ENCODE measurements around the gene MEX3C.
A peak's percentile ranks its signal among the peaks of the same experiment; 100 is the strongest.

MEX3C gene

DNA sequence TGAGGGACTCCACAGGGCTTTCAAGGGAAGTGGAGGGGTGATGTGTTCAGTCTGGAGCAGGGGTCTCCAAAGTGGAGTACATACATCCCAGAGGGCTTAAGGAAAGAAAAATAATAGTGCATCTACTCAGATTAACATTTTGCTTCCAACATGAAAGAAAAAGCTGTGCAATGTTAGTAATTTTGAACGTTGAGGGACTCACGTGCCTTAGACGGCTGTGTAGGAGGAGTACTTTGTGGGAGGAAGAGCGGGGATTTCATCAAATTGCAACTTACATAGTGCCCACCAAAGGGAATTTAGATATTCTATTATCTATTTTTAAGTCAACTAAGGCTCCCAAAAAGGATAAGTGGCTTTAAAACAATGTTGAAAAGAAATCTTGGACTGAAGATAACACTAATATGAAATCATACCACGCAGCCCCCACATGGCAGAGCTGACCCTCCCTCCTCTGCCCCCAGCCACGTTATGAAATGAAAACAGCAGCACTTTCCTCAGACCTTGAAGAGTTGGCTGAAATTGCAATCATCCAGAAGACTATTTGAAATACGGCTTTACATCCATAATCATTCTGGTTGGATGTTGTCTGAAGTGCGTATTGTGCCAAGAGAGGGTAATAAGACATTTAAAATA is 42.9 kb downstream of the MEX3C start:
- DNase-seq (ENCODE audit: low read depth in 2 of 2, low spot score in 1 of 2): no peak

DNA sequence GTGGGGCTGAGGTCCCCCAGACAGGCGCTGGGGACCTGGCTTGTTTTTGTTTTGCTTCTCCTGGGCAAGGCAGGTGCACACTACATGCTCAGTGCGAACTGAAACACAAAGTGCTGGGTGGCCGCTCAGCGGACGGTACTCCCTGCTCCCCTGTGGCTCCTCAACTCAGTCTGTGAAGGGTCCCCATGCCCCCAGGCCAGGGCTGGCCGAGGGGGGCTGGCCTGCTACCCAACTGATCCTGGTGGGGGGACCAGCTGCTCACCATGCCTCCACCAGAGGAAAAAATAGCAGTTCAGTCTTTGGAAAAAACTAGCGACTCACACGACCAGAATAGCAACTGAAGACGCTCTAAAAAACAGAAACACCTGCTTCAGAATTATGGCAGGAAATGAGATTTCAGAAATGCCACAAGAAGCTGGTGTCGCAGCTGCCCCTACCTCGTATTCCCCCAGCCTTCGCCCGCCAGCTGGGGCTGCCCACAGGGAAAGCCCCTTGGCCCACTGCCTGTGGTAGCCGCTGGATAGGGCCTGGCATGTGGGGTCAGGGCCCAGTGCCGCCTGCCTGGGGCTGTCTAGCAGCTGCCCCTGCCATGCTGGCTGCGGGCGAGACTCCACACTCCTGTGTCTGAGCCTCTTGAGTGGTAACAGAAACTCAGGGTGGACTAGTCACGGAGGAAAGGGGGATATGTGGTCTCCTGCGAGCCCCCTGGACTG is 43.7 kb downstream of the MEX3C start:
- peak; percentile 11 to 35 for DNase-seq (ENCODE audit: low read depth in 2 of 2, low spot score in 1 of 2)

DNA sequence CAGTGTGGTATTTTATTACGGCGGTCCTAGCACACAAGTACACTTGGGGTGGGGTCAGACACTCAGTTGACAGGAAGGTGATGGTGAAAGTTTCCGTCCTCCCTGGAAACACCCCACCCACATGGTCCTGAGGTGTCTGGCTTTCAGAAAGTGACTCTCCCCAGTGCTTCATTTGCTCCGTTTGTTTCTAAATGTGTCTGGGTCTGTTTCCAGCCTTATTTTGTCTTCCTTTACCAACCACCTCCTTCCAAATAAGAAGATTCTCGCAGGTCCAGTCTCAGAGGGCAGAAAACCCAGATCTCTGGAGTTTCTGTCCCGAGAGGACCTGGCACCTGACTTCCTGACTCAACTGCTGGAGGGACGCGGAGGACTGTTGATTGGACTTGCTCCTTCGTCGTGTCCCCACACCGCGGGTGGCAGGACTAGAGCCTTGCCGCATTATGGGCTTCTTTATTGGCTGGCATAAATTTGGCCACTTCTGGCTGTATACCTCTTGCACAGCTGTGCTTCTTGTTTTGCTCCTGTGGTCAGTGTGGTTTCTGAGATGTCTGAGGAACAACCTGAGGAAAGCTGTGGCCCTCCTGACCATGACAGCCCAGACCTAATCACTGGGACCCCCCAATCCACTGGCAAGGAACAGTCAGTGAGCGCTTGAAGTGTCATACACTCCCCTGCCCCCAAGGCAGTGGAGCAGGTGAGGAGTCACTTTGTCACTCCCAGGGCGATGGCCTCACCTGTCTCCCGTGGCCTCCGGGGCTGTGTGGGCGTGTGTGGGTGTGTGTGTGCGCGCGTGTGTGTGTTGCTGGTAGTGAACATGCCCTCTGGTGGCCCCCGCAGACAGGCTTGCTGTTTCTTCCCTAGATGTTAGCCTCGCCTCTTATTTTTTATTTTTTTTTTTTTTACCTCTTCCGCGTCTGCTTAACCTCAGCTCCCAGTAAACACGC is 45.6 kb downstream of the MEX3C start:
- peak; percentile 69 to 77 for DNase-seq (ENCODE audit: low read depth in 2 of 2, low spot score in 1 of 2)

DNA sequence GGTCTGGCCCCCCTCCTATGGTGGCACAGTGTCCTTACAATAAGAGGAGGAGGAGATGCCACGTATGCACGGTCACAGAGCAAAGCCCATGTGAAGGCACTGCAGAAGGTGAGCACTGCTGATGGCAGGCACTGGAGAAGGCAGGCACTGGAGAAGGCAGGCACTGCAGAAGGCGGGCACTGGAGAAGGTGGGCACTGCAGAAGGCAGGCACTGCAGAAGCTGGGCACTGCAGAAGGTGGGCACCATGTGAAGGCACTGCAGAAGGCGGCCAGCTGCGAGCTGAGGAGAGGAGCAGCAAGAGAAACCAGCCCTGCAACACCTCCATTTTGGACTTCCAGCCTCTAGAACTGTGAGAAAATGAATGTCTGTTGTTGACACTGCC is 46.3 kb downstream of the MEX3C start:
- no peak for DNase-seq (ENCODE audit: low read depth in 2 of 2, low spot score in 1 of 2)

DNA sequence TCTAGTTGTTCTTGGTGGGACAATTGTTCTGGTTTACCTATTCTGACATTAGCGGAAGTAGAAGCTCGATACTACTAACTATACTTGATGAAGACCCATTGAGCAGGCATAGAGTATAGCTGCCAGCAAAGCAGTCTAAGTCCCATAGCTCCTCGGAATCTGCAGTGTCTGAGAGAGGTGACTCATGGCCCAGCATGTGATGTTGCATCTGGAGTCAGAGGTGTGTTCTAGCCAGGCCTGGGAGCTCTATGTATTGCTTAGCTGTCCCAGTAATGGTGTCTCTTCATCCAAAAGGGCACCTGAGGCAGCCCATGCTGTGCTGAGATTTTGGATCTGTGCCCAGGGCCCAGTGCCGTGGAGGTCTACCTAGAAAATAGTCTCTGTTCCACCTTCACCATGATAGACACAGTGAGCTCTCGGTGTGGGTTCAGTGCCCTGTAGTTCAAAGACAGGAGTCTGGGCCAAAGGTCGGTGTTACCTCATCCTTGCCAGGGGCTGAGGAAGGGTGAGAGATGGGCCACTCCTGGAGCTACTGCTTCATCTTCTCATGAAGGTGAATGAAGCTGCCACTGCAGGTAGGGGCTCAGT is 47.3 kb downstream of the MEX3C start:
- no peak for DNase-seq (ENCODE audit: low read depth in 2 of 2, low spot score in 1 of 2)

- no peak for DNase-seq (ENCODE audit: low read depth in 2 of 2, low spot score in 1 of 2)
Measured at GRCh38 chr18:51149670-51150069, 47.8 kb downstream of the MEX3C start.

DNA sequence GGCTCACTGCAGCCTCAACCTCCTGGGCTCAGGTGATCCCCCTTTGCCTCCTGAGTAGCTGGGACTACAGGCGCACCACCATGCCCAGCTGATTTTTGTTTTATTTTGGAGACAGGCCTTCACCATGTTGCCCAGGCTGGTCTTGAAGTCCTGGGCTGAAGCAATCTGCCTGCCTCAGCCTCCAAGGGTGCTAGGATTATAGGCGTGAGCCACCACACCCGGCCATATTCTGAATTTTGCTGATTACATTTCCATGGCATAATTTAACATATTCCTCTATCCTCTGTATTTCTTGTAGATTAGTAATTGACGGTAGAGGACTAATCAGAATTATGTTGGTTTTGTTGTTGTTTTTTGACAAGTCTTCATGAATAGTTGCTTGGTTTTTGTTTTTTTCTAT is 50.6 kb downstream of the MEX3C start:
- DNase-seq (ENCODE audit: low read depth in 2 of 2, low spot score in 1 of 2): no peak

DNA sequence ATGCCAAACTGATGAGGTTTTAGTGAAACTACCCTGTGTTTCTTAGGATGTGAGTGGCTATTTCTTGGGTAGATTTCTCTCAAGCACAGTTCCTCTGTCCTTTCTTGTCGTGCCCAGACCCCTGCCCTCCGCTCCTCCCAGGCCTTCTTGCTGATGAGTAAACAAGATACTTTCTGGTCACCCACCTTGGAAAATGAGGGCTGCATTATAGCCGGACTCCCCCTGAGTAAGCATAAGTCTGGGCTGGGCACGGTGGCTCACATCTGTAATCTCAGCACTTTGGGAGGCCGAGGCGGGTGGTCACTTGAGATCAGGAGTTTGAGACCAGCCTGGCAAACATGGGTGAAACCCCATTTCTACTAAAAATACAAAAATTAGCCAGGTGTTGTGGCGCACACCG is 58.5 kb downstream of the MEX3C start:
- no peak for DNase-seq (ENCODE audit: low read depth in 2 of 2, low spot score in 1 of 2)

DNA sequence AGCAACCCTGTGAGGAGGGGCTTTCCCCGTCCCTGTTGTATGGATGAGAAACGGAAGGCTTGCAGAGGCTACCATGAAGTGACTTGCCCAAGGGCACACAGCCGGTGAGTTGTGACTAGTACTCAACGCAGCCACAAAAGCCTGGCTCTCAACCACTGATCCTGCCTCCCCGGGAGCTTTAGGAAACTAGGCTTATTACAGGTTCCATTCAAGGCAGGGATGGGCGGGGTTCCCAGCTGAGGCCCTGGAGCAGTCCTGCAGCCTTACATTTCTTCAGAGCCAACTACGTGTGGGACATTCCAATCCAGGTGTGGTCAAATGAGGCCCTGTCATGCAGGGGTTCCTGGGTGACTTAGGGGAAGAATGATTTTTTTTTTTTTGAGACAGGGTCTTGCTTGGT is 59.6 kb downstream of the MEX3C start:
- no peak for DNase-seq (ENCODE audit: low read depth in 2 of 2, low spot score in 1 of 2)

- DNase-seq (ENCODE audit: low read depth in 2 of 2, low spot score in 1 of 2): no peak
Measured at GRCh38 chr18:51137026-51137729, 60.3 kb downstream of the MEX3C start.

- DNase-seq (ENCODE audit: low read depth in 2 of 2, low spot score in 1 of 2): no peak
Measured at GRCh38 chr18:51135795-51136194, 61.7 kb downstream of the MEX3C start.

GRCh38 chr18:51135364-51135763 is 62.1 kb downstream of the MEX3C start:
- no peak for DNase-seq (ENCODE audit: low read depth in 2 of 2, low spot score in 1 of 2)

DNA sequence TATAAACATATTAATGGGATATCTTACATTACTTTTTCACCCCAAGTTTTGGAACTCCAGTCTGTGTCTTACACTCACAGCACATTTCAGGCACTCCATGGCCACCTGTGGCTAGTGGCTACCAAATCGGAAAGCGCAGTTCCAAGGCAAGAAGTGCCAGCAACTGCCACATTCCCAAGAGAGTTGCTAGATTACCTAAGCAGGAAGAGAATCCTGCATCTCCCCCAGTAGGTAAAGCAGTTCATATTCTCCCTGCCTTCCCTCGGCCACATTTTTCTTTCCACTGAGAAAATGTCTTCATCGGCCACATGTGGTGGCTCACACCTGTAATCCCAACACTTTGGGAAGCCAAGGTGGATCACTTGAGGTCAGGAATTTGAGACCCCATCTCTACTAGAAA is 62.8 kb downstream of the MEX3C start:
- no peak for DNase-seq (ENCODE audit: low read depth in 2 of 2, low spot score in 1 of 2)

DNA sequence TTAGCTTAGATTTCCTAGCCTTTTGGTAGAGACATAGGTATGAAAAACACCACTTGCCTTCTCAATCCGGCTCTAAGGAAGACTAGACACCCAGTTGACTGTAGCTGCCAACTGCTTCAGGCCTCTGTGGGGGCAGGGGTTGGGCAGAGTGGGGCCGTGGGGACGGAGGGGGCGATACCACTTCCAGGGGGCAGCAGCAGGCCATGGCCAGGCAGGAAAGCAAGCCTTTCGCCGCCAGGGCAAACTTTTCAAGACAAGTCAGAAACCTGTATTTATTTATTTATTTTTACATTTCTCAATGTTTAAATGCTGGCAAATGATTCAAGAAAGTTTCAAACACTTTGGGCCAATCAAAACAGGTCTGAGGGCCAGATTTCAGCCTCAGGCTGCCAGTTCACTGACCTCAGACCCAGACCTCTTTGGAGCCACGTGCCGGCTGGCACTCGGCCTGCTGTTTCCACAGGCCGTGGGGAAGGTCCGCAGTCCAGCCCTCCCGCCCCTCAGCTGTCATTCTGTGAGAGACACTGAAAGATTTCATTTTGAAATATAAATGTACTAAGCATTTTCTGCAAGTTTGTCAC is 63.8 kb downstream of the MEX3C start:
- DNase-seq (ENCODE audit: low read depth in 2 of 2, low spot score in 1 of 2): no peak

DNA sequence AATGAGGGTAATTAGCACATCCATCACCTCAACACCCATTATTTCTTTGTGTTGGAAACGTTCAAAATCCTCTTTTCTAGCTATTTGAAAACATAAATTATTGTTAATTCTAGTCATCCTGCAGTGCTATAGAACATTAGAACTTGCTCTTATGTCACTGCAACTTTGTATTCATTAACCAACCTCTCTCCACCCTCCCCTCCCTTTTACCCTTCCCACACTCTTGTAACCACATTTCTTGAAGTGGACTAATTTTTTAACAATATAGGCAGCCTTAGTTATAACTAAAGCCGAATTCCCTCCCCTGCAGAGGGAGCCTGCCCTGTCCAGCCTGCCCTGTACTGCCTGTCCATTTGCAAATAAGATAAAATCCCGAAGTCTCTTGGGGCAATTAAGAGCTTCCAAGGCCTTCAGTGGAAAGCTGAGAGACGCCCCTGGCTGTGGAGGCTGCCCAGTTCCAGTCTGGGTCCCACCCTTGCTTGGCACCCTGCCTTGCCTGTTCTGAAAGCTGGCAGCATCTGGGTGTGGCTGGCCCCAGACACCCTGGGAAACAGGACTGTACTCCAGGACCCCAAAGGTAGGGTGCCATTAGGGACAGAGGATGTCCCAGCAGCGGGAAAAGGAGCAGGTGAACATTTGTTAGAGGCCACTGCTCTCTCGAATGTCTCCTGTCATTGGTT is 65.1 kb downstream of the MEX3C start:
- no peak for DNase-seq (ENCODE audit: low read depth in 2 of 2, low spot score in 1 of 2)

DNA sequence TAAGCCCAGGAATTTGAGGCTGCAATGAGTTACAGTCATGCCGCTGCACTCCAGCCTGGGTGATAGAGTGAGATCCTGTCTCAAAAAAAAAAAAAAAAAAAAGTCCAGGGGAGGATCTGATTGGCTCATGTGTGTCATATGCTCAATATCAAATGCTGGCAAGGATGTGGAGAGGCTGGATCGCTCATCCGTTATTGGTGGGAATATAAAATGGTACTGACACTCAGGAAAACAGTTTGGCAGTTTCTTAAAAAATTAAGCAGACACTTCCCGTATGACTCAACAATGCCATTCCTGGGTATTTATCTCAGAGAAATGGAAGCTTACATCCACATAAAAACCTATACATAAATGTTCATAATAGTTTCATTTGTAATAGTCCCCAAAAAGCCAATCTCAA is 68.9 kb downstream of the MEX3C start:
- DNase-seq (ENCODE audit: low read depth in 2 of 2, low spot score in 1 of 2): no peak

GRCh38 chr18:51127664-51128063 is 69.8 kb downstream of the MEX3C start:
- no peak for DNase-seq (ENCODE audit: low read depth in 2 of 2, low spot score in 1 of 2)

DNA sequence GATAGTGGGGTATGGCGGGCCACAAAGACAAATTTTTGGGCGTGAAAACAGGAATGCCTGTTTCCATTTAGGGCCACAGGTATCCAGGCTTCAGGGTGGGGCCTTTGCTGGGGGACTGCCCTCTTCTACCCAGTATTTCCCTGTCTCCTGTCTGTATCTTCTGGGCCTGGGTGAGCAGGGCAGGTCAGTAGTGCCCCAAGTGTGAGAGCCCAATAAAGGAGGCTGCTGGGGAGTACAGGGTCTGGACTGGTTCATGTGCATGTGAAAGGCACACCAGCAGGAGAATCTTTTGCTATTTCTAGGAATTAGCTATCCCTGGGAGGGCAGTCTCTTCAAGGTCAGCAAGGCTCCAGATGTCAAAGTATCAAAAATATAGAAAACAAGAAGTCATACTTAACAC is 71.5 kb downstream of the MEX3C start:
- no peak for DNase-seq (ENCODE audit: low read depth in 2 of 2, low spot score in 1 of 2)
